SK-N-SH treated with all-trans-retinoic acid at 6 μM for 48 hours (cell line): ENCODE measurements around the gene PROZ.

ENCODE experiments used
- ATAC-seq: fragments of 200-7000 bp; cut with Tn5 transposase; 3 replicates; pipeline ENCODE4 v1.9.1; 2020; ENCODE audit warnings: mild to moderate bottlenecking, moderate library complexity
- ARNTL ChIP-seq: fragments of 450-650 bp; formaldehyde crosslinking; IDR thresholded peaks from 2 replicates; pipeline ENCODE4 v1.5.0; 2020; ENCODE audit warnings: low read depth, mild to moderate bottlenecking, moderate library complexity, borderline replicate concordance
- BACH2 ChIP-seq: fragments of 250-450 bp; sonication (Bioruptor Pico); IDR thresholded peaks from 2 replicates; pipeline ENCODE4 v1.9.0; 2021; ENCODE audit warnings: mild to moderate bottlenecking, borderline replicate concordance
- CREB5 ChIP-seq: fragments of 250-450 bp; sonication (Bioruptor Pico); IDR thresholded peaks from 2 replicates; pipeline ENCODE4 v1.5.1; 2020; ENCODE audit warnings: low read depth, mild to moderate bottlenecking, moderate library complexity
- CSRNP3 ChIP-seq: fragments of 250-450 bp; sonication (Bioruptor Pico); IDR thresholded peaks from 2 replicates; pipeline ENCODE4 v1.5.1; 2021; ENCODE audit warnings: mild to moderate bottlenecking, moderate library complexity
- ISL1 ChIP-seq: fragments of 250-450 bp; sonication (Bioruptor Pico); IDR thresholded peaks from 2 replicates; pipeline ENCODE4 v2.1.2; 2022; ENCODE audit warnings: mild to moderate bottlenecking, moderate library complexity
- OSR1 ChIP-seq: fragments of 250-450 bp; sonication (Bioruptor Pico); IDR thresholded peaks from 2 replicates; pipeline ENCODE4 v1.8.0; 2022; ENCODE audit warnings: moderate library complexity, mild to moderate bottlenecking, inconsistent platforms
- RARB ChIP-seq: fragments of 250-450 bp; sonication (Bioruptor Pico); IDR thresholded peaks from 2 replicates; pipeline ENCODE4 v1.8.0; 2021; ENCODE audit warnings: mild to moderate bottlenecking, moderate library complexity
- SNAI2 ChIP-seq: fragments of 250-450 bp; sonication (Bioruptor Pico); IDR thresholded peaks from 2 replicates; pipeline ENCODE4 v1.5.0; 2020; ENCODE audit warnings: mild to moderate bottlenecking, moderate library complexity
- TCF4 ChIP-seq: fragments of 250-450 bp; sonication (Bioruptor Pico); IDR thresholded peaks from 2 replicates; pipeline ENCODE4 v1.8.0; 2021; ENCODE audit warnings: mild to moderate bottlenecking, moderate library complexity, borderline replicate concordance
- ZFP30 ChIP-seq: fragments of 450-650 bp; formaldehyde crosslinking; IDR thresholded peaks from 2 replicates; pipeline ENCODE4 v1.5.0; 2022; ENCODE audit warnings: mild to moderate bottlenecking, moderate library complexity
- TF ChIP-seq, protein P1 (sequence below): fragments of 250-450 bp; sonication (Bioruptor Pico); IDR thresholded peaks from 2 replicates; pipeline ENCODE4 v1.5.0; 2020; ENCODE audit warnings: mild to moderate bottlenecking, moderate library complexity
- TF ChIP-seq, protein P2 (sequence below): fragments of 250-450 bp; sonication (Bioruptor Pico); IDR thresholded peaks from 2 replicates; pipeline ENCODE4 v1.8.0; 2020; ENCODE audit warnings: mild to moderate bottlenecking, moderate library complexity, borderline replicate concordance

Gene PROZ

GRCh38 chr13:113219256-113219940 is 61.0 kb downstream of the PROZ start:
- no peak for ATAC-seq
- TF ChIP-seq, protein P1, sequence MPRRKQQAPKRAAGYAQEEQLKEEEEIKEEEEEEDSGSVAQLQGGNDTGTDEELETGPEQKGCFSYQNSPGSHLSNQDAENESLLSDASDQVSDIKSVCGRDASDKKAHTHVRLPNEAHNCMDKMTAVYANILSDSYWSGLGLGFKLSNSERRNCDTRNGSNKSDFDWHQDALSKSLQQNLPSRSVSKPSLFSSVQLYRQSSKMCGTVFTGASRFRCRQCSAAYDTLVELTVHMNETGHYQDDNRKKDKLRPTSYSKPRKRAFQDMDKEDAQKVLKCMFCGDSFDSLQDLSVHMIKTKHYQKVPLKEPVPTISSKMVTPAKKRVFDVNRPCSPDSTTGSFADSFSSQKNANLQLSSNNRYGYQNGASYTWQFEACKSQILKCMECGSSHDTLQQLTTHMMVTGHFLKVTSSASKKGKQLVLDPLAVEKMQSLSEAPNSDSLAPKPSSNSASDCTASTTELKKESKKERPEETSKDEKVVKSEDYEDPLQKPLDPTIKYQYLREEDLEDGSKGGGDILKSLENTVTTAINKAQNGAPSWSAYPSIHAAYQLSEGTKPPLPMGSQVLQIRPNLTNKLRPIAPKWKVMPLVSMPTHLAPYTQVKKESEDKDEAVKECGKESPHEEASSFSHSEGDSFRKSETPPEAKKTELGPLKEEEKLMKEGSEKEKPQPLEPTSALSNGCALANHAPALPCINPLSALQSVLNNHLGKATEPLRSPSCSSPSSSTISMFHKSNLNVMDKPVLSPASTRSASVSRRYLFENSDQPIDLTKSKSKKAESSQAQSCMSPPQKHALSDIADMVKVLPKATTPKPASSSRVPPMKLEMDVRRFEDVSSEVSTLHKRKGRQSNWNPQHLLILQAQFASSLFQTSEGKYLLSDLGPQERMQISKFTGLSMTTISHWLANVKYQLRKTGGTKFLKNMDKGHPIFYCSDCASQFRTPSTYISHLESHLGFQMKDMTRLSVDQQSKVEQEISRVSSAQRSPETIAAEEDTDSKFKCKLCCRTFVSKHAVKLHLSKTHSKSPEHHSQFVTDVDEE = no peak
- TF ChIP-seq ISL1 (no peak), ARNTL (CRISPR knock-in tag) (no peak), CREB5 (CRISPR knock-in tag) (no peak), ZFP30 (CRISPR knock-in tag) (no peak), BACH2 (no peak), OSR1 (CRISPR knock-in tag) (no peak), SNAI2 (CRISPR knock-in tag) (no peak)
- TF ChIP-seq, protein P2, sequence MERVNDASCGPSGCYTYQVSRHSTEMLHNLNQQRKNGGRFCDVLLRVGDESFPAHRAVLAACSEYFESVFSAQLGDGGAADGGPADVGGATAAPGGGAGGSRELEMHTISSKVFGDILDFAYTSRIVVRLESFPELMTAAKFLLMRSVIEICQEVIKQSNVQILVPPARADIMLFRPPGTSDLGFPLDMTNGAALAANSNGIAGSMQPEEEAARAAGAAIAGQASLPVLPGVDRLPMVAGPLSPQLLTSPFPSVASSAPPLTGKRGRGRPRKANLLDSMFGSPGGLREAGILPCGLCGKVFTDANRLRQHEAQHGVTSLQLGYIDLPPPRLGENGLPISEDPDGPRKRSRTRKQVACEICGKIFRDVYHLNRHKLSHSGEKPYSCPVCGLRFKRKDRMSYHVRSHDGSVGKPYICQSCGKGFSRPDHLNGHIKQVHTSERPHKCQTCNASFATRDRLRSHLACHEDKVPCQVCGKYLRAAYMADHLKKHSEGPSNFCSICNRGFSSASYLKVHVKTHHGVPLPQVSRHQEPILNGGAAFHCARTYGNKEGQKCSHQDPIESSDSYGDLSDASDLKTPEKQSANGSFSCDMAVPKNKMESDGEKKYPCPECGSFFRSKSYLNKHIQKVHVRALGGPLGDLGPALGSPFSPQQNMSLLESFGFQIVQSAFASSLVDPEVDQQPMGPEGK (CRISPR knock-in tag) = no peak

DNA sequence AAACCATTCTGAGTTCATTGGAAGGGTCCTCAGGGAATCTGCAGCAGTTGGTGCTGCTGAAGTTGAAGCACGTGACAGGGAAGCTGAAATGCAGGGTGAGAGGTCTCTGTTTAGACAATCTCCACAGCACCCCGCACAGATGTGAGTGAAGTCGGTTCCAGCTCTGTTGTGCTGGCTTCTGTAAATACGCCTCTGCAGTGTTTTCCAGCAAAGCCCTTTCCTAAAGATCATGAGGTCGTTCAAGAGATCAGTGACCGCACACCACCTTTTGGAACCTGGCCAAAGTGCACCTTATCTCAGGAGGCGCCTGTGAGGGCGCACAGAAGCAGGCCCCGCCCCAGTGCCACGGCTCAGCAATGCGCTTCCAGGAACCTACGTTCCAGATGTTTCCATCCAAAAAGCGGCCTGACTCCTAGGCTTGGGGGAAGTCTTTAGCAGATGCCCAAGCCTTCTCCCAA is 61.7 kb downstream of the PROZ start:
- no peak for ATAC-seq
- TF ChIP-seq BACH2 (no peak), RARB (CRISPR knock-in tag) (no peak)
- TF ChIP-seq, all 23 proteins: peak for 0

DNA sequence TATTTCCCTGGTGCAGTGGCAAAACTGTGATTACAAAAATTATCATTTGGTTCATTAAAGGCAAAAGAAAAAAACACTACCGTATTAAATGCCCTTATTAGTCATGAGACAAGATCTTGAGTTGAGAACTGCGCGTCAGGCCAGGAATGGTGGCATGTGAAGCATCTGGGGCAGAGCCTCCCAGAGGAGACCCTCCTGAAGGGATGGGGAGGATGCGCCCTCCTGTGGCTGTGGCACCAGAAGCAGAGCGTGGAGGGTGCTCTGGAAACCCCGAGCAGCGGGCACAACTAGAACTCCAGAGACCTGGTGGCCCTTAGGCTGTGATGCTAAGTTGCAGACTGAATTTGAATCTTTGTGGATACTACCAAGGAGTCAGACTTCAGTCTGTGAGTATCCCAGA is 62.4 kb downstream of the PROZ start:
- peak; percentile 36 for ATAC-seq
- no peak for TF ChIP-seq ARNTL (CRISPR knock-in tag)
- TF ChIP-seq TCF4 = no peak
- TF ChIP-seq CSRNP3 (CRISPR knock-in tag) = no peak
- TF ChIP-seq, protein P2 (CRISPR knock-in tag) = no peak
